HG03103 (cell line): ENCODE data around the gene SLC38A3.
"Not testable (repeated sequence)": the region's sequence is repeated elsewhere in the genome, so short reads cannot be mapped to it uniquely, and the experiment has no call there.

ENCODE experiments used
- ATAC-seq: cut with Tn5 transposase; IDR thresholded peaks from one replicate; pipeline ENCODE4 v1.9.1; 2021; ENCODE audit warnings: low read depth; ENCODE audit not compliant: unreplicated experiment

The SLC38A3 gene

DNA sequence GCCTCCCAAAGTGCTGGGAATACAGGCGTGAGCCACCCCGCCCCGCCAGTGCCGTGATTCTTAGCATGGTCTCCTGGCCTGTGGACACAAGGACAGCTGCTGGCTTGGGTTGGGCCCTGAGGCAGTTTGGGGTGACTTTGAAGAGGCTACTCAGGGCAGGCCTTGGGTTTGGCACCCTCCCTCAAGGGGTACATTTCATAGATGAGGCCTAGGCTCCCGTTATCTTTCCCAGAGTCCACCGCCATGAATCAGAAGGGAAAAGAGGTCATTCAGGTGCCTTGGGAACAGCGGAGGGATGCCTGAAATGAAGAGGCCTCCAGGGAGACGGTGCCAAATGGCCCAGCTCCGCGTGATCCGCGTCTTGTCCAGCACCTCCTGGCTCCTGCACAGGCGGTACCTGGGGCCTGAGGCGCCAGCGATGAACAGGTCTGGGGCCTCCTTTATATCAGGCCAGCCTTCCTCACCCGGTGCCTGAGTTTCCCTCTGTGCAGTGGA lies 40.2 kb downstream of the SLC38A3 start:
- no peak for ATAC-seq

GRCh38 chr3:50245831-50246516 lies 40.9 kb downstream of the SLC38A3 start:
- ATAC-seq: peak; percentile 45

- ATAC-seq: peak; percentile 48
These were observed 41.5 kb downstream of the SLC38A3 start for GRCh38 chr3:50246517-50246954.

- ATAC-seq: no peak
These were observed 43.3 kb downstream of the SLC38A3 start for GRCh38 chr3:50248387-50248786.

DNA sequence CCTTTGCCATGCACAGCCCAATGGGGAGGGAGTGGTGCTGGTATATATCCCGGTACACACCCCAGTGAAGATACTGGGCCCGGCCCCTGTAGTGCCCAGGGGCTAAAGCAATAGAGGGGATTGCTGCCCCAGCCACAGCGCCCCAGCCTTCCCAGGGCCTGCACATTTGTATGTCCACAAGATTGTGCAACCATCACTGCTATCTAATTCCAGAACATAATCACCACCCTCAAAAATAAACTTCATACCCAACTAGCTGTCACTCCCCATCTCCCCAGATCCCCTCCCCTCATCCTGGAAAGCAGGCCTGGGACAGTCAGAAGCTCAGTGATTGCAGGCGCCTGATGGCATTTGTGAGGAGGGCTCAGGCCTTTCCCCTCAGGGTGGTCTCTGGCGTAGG lies 44.4 kb downstream of the SLC38A3 start:
- no peak for ATAC-seq

DNA sequence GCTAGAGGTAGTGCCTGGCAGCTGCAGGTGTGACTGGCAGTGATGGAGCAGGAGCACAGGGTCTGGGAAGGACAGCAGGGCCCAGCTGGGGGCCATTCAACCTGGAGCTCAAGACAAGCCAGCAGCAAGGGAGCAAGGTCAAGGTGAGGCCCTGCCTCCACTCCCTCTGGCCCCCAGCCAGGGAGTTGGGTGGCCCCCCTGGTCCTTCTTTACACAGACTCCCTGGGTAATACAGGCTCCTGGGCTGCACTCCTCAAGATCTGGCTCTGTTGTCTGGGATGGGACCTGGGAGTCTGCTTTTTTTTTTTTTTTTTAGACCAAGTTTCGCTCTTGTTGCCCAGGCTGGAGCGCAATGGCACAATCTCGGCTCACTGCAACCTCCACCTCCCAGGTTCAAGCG lies 45.4 kb downstream of the SLC38A3 start:
- no peak for ATAC-seq

DNA sequence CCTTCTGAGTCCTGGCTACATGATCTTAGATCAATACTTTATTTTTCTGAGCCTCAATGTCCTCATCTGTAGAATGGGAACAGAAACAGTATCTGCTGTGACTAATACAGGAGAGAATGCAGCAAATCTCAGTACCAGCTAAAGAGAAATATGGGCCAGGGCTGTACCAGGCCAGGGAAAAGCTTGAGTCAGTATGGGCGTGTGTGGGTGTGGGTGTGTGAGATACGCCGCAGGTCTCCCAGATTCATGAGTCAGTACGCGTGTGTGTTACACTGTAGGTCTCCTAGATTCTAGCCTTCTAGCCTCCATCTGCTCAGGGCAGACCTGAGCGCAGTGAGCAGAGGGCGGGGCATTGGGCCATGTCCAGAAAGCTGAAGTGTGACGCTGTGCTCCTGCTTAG lies 46.1 kb downstream of the SLC38A3 start:
- ATAC-seq: no peak

DNA sequence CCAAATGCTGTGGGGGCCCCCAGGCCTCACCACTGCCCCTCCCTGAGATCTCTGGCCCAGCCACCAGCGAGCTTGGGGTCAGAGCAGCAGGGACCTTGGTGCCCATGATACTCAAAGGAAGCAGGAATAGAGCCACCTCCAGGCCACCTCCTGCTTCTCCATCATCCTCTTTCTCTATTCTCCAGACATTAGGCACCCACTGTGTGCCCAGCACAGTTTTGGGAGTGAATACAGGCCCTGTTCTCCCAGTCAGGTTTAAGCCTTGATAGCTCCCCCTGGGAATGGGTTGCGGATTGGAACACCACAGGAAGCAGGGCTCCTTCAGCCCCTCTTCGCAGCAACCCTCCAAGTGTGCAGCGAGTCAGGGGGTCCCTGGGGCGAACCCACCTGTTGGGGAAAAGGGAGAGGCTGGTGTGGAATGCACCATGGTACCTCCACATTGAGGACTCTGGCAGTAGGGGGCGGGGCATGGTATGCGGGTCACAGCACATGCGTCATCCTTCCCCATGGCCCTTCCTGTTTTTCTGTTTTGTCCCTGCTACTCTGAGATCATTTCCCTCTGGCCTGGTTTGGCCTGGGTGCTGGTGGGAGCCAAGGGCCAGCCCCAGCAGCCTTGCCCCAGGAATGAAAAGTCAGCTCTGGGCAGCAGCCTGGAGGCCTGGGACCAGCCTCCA lies 49.6 kb downstream of the SLC38A3 start:
- no peak for ATAC-seq

DNA sequence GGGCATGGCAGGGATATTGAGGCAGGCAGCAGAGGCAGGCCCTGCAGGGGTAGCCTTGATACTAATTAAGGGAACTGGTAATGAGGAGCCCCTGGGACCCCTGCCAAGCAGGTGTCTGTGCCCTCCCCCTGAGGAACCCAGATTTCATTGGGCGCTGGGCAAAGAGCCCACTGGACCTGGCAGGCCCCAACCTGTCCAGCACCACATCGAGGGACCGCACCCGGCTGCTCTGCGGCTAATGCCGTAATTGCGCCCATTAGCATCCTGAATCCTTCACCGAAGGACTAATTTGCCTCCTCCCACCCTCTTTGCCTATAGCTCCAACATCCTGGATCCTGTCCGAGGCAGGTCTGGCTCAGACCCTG lies 50.2 kb downstream of the SLC38A3 start:
- no peak for ATAC-seq

DNA sequence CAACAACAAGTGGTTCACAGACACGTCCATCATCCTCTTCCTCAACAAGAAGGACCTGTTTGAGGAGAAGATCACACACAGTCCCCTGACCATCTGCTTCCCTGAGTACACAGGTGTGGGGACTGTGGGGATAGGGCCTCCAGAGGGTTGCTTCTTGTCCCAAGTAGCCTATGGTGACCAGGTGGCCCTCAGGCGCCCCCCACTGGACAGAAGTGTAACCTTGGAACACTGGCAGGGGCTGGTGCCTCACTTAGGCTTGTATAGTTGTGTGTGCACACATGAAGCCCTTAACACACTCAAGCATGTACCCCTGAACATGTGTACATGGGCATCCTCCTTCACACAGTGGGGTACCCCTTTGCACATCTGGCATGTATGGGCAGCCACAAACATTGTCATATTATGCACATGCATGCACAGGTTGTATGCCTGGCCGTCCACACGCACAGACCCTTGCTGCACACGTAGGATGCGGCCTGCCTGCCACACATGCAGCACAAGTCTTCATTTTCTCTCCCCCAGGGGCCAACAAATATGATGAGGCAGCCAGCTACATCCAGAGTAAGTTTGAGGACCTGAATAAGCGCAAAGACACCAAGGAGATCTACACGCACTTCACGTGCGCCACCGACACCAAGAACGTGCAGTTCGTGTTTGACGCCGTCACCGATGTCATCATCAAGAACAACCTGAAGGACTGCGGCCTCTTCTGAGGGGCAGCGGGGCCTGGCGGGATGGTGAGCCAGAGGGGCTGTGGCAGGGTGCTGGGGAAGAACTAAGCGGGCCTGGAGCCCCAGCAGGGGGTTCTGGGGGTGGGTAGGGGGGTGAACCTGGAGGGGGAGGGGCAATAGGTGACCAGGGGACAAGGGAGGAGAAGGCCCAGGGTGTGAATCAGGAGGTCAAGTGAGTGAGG lies 52.2 kb downstream of the SLC38A3 start:
- no peak for ATAC-seq

DNA sequence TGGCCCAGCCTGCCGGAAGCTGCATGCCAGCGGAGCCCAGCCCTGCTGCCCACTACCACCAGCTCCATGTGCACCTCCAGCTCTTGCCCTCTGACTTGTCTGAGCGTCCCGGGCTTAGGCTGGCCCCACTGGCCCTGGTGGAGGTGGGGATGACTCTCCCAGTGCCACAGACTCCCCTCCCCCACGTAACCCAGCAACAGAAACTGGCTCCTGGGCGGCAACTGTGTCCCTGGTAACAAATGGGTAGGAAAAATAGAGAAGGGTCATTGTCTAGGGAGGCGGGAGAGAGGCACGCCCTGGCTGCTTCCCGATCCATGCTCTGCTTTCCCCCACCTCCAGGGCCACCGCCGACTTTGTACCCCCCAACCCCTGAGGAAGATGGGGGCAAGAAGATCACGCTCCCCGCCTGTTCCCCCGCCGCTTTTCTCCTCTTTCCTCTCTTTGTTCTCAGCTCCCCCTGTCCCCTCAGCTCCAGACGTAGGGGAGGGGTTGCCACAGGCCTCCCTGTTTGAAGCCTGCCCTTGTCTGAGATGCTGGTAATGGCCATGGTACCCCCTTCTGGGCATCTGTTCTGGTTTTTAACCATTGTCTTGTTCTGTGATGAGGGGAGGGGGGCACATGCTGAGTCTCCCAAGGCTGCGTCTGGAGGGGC lies 53.1 kb downstream of the SLC38A3 start:
- ATAC-seq: no peak

- ATAC-seq: no peak
These were observed 53.9 kb downstream of the SLC38A3 start for GRCh38 chr3:50258979-50259378.

DNA sequence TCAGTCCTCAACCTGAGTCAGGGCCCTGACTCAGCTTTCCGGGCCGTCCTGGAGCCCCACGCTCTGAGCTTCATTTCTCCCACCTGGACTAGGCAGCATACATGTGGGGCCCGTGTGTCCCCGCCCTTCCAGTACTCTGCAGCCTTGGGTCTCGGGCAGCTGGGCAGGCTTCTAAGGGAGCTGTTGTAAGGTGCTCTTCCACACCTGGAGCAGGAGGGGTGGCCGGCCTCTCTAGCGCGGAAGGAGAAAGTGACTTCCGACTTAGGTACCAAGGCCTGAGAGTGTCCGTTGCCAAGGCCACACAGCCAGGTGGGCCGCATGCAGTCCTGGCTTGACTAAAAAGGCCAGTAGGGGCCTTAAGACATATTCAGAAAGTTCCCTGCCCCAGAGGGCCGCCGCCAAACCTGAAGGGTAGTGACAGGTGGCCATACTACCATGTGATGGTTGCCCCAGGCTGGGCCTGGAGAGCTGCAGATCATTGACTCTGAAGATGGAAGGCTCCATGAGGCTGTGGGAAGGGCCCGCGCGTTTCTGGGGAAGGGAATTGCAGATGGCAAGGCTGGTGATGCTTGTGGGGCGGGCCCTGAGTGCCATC lies 54.5 kb downstream of the SLC38A3 start:
- ATAC-seq: peak; percentile 10

DNA sequence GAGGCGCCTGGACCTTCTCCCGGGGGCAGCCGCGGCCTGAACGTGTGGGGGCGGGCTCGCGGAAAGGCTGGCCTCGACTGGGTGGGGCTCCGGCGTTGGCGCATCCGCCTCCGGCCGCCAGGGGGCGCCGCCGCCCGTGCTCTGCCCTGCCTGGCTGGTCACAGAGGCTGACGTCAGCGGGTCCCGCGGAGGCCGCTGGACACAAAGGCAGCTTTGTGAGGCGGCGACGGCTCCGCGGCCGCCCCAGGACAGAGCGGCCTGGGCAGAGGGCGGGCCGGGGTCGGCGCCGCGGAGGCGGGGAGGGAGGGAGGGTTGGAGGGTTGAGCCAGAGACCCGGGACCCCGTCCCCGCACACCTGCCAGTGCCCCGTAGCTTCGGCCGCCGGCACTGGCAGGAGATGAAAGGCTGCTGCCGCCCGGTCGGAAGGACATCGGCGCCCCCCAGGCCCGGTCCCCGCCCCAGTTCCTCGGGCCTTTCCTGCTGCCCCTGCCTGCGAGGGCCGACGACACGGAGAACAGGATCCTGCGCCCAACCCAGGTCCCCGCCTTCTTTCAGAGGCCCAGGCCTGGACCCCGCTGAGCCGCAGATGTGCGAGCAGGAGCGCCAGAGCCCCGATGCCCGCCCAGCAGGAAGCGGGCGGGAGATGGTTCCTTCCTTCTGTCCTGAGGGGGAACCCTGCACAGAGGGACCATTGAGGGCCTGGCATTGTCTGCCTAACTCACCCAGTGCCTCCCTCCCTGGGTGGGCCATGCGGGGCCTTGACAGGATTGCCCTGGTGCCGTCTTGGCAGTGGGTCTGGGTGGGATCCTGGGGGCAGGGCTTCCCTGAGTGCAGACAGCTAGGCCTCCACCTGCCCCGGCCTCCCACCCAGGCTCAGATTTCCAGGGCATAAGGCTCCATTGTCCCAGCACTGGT lies 55.2 kb downstream of the SLC38A3 start:
- ATAC-seq: peak; percentile 79

- ATAC-seq: no peak
These were observed 55.9 kb downstream of the SLC38A3 start for GRCh38 chr3:50260942-50261441.

DNA sequence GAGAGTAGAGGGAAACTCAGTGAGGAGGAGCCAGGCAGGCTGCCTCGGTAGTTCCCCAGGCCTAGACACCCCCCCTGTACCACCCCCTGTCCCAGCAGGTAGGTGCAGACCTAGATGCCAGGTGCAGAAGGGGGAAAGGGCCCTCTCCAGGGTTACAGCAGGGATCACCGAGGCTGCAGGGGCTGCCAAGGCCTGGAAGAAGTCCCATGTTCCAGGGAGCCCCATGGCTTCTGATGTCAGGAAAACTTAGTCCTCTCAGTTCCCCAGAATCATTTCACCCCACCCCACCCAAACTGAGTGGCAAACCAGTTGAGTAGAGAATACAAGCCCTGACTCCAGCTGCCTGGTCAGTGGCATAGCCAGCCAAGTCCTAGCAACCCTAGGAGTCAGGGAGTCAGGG lies 56.4 kb downstream of the SLC38A3 start:
- ATAC-seq: no peak

- ATAC-seq: not testable (repeated sequence)
These were observed 57.1 kb downstream of the SLC38A3 start for GRCh38 chr3:50262200-50262599.

DNA sequence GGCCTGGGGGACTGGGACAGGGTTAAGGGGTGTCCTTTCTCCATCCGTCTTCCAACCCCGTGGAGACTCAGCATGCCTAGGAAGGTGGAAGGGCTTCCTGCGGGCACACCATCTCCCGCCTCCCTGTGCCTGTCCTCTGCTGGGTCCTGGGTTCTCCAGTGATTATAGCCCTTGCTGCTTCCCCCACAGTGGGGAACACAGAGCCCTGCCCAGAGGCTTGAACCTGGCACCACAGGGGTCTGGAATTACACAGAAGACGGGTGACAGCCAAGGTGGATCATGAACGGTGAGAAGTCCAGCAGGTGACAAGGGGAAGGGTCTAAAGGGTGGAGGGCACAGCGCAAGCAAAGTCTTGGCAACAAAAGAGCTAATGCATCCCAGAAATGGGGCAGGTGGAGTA lies 57.7 kb downstream of the SLC38A3 start:
- ATAC-seq: no peak
